ENCODE results near the gene PCDHGA1. TPM values are rescaled to one million over a fixed set of nuclear protein-coding genes. Genes with fewer than 3 reads are reported as not detected.
"Not testable (repeated sequence)": the region's sequence is repeated elsewhere in the genome, so short reads cannot be mapped to it uniquely, and the experiment has no call there.

Gene PCDHGA1
- total and polyA plus RNA-seq, 10 donors = 0.04 to 0.52 (median 0.25) TPM; not detected in 1

- peaks cover 0 to 5% (median 0%) of the 10 kb centered on the region in 6 donors for H3K36me3 ChIP-seq
- DNase-seq = no peak
- H3K4me3 ChIP-seq = no peak overlapping the region
- 45 to 60% (median 52%) methylated on average over 26 to 43 of the region's 43 CpGs for WGBS, 5 donors
- no peaks in the 10 kb centered on the region for H3K4me1 ChIP-seq
- H3K27me3 ChIP-seq (replicated peaks in 1 of 7) = peaks cover 0 to 90% (median 25%) of the 10 kb centered on the region in 7 donors
- no peak for TF ChIP-seq CTCF (IDR thresholded peaks at IDR 0.05 in 8 of 11, conservative IDR thresholded peaks at IDR 0.05 in 3 of 11)
- no peak for TF ChIP-seq POLR2A (IDR thresholded peaks at IDR 0.05)
- TF ChIP-seq POLR2AphosphoS5 (IDR thresholded peaks at IDR 0.05) = no peak
- intact Hi-C loops (cut with DNase I; ENCODE audit: low total_unique reads) = no loop called here
- H3K27ac ChIP-seq = no peak overlapping the region
- peaks cover 0 to 98% (median 96%) of the 10 kb centered on the region in 8 donors for H3K9me3 ChIP-seq
Measured at GRCh38 chr5:141384471-141385267, 54.4 kb downstream of the PCDHGA1 start.

GRCh38 chr5:141387557-141388311, 57.4 kb downstream of the PCDHGA1 start, which contains the start of gene PCDHGB4:
Gene PCDHGB4, plus strand, starts transcription at chr5:141387698. Its CDS starts 187 bp downstream, at chr5:141387885.
- peak in 4 of 11 experiments; percentile 19 to 33 (median 26) for TF ChIP-seq CTCF (IDR thresholded peaks at IDR 0.05 in 8 of 11, conservative IDR thresholded peaks at IDR 0.05 in 3 of 11)
- Histone ChIP-seq H3K9me3 (peaks cover 0 to 97% (median 96%) of the 10 kb centered on the region in 8 donors), H3K4me3 (peak within 1 kb of the TSS in 2 of 8 donors; percentile 2 to 50), H3K27me3 (replicated peaks in 1 of 7) (peaks cover 0 to 96% (median 16%) of the 10 kb centered on the region in 7 donors)
- DNase-seq; H3K36me3 ChIP-seq; H3K4me1 ChIP-seq; intact Hi-C loops (cut with DNase I; ENCODE audit: low total_unique reads); H3K27ac ChIP-seq: not testable (repeated sequence)
- 12 to 20% (median 16%) methylated on average over 19 to 21 of the region's 40 CpGs for WGBS, 5 donors

GRCh38 chr5:141388661-141389060, 58.3 kb downstream of the PCDHGA1 start:
- Histone ChIP-seq H3K36me3 (peaks cover 0 to 10% (median 0%) of the 10 kb centered on the region in 6 donors), H3K4me3 (no peak overlapping the region), H3K27ac (no peak overlapping the region), H3K9me3 (peaks cover 0 to 97% (median 96%) of the 10 kb centered on the region in 8 donors), H3K27me3 (replicated peaks in 1 of 7) (peaks cover 0 to 96% (median 8%) of the 10 kb centered on the region in 7 donors), H3K4me1 (no peaks in the 10 kb centered on the region)
- no peak for TF ChIP-seq POLR2A (IDR thresholded peaks at IDR 0.05)
- no peak for TF ChIP-seq POLR2AphosphoS5 (IDR thresholded peaks at IDR 0.05)
- 44 to 54% (median 48%) methylated on average over 10 of the region's 10 CpGs for WGBS, 5 donors
- intact Hi-C loops (cut with DNase I; ENCODE audit: low total_unique reads) = no loop called here
- DNase-seq = no peak

GRCh38 chr5:141389153-141390042, 59.1 kb downstream of the PCDHGA1 start:
- DNase-seq = no peak
- 41 to 53% (median 47%) methylated on average over 51 to 77 of the region's 77 CpGs for WGBS, 5 donors

More at GRCh38 chr5:141389153-141390042, 59.1 kb downstream of the PCDHGA1 start:
- Histone ChIP-seq H3K36me3 (peaks cover 0 to 10% (median 0%) of the 10 kb centered on the region in 6 donors), H3K27ac (no peak overlapping the region), H3K9me3 (peaks cover 0 to 97% (median 96%) of the 10 kb centered on the region in 8 donors), H3K4me3 (peak overlapping the region in 1 of 8 donors; percentile 9), H3K4me1 (no peaks in the 10 kb centered on the region), H3K27me3 (replicated peaks in 1 of 7) (peaks cover 0 to 96% (median 7%) of the 10 kb centered on the region in 7 donors)
- intact Hi-C loops (cut with DNase I; ENCODE audit: low total_unique reads) = no loop called here
- TF ChIP-seq CTCF (IDR thresholded peaks at IDR 0.05 in 8 of 11, conservative IDR thresholded peaks at IDR 0.05 in 3 of 11) = no peak
- no peak for TF ChIP-seq POLR2AphosphoS5 (IDR thresholded peaks at IDR 0.05)
- no peak for TF ChIP-seq POLR2A (IDR thresholded peaks at IDR 0.05)

All from spleen (tissue), 11 donors.